OCI-LY3 (cell line): Measurements from ENCODE around the gene ASB14.
A peak's percentile ranks its signal among the peaks of the same experiment; 100 is the strongest.

Experiments
- H2AFZ ChIP-seq: fragments of 200-600, 300-600 bp; shearing (Covaris generic); 2 replicates; pipeline ENCODE4 v1.6.0; 2014; ENCODE audit warnings: antibody characterized with exemption, low read depth, low read length
- H3K27ac ChIP-seq: fragments of 200-600, 300-600 bp; sonication (generic); 2 replicates; pipeline ENCODE4 v1.5.1; 2014; ENCODE audit warnings: mild to moderate bottlenecking, low read length, moderate library complexity, mixed read lengths
- H3K27me3 ChIP-seq: fragments of 200-600, 300-600 bp; sonication (generic); 2 replicates; pipeline ENCODE4 v1.6.1; 2014; ENCODE audit warnings: low read depth, low read length, mixed read lengths
- H3K36me3 ChIP-seq: fragments of 200-600, 300-600 bp; sonication (generic); replicated peaks from 2 replicates; pipeline ENCODE3; 2014; ENCODE audit warnings: low read depth, low read length, mixed read lengths
- H3K4me1 ChIP-seq: fragments of 300-600, 200-600 bp; sonication (generic); 2 replicates; pipeline ENCODE4 v1.6.1; 2014; ENCODE audit warnings: low read length, mixed read lengths
- H3K4me2 ChIP-seq: fragments of 200-600, 300-600 bp; sonication (generic); 2 replicates; pipeline ENCODE4 v1.6.1; 2014; ENCODE audit warnings: low read length, mixed read lengths
- H3K4me3 ChIP-seq: fragments of 300-600, 200-600 bp; sonication (generic); 2 replicates; pipeline ENCODE4 v1.5.1; 2014; ENCODE audit warnings: antibody characterized with exemption, mild to moderate bottlenecking, low read length, moderate library complexity
- H3K79me2 ChIP-seq: fragments of 300-600, 200-600 bp; shearing (Covaris generic); 2 replicates; pipeline ENCODE4 v1.6.1; 2014; ENCODE audit warnings: mild to moderate bottlenecking, low read length, mixed read lengths
- H3K9ac ChIP-seq: fragments of 300-600, 200-600 bp; shearing (Covaris generic); 2 replicates; pipeline ENCODE4 v1.6.0; 2014; ENCODE audit warnings: mild to moderate bottlenecking, low read length, moderate library complexity
- H3K9me3 ChIP-seq: fragments of 200-600, 300-600 bp; shearing (Covaris generic); 2 replicates; pipeline ENCODE4 v1.6.1; 2014; ENCODE audit warnings: low read length, mixed read lengths; ENCODE audit not compliant: insufficient read depth
- H4K20me1 ChIP-seq: fragments of 200-600, 300-600 bp; sonication (generic); 2 replicates; pipeline ENCODE4 v1.6.1; 2016; ENCODE audit warnings: low read length, mixed read lengths; ENCODE audit not compliant: insufficient read depth
- EZH2phosphoT487 ChIP-seq: fragments of 200-600 bp; shearing (Covaris generic); IDR thresholded peaks from 2 replicates; pipeline ENCODE4 v1.6.1; 2018; ENCODE audit warnings: antibody characterized with exemption, mixed run types, low read depth
- TF ChIP-seq, protein P1 (sequence below): fragments of 200-600, 300-600 bp; sonication (generic); IDR thresholded peaks from 2 replicates; pipeline ENCODE4 v1.5.1; 2014; ENCODE audit warnings: antibody characterized with exemption, low read length, low read depth

ASB14 gene

DNA sequence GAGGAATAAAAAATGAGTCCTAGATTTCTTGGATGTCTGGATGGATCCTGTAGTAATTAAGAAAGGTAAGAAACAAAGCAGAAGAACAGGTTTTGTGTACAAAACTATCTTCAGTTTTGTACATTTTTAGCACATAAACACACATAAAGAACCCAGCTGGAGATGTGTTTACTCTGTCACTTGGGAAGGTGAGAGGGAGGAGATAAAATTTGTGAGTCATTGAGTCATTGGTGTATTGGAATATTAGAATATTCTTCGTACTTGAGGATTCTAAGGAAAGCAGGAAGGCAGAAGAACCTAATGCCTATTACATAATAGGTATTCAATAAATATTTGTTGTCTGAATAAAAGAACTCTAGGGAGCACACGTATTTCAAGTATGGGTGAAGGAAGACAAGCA is 47.5 kb downstream of the ASB14 start:
- Histone ChIP-seq H3K36me3 (peaks cover 45% of the 10 kb centered on the region), H3K79me2 (no peaks in the 10 kb centered on the region), H4K20me1 (0 out of 2 replicates have a peak, but pooled peaks cover 4% of the 10 kb centered on the region), H3K4me2 (no peak overlapping the region), H2AFZ (no peak overlapping the region), H3K27ac (no peak overlapping the region), H3K27me3 (no peaks in the 10 kb centered on the region), H3K9ac (no peak overlapping the region), H3K4me3 (no peak overlapping the region), H3K9me3 (no peaks in the 10 kb centered on the region), H3K4me1 (no peaks in the 10 kb centered on the region)
- TF ChIP-seq, protein P1, sequence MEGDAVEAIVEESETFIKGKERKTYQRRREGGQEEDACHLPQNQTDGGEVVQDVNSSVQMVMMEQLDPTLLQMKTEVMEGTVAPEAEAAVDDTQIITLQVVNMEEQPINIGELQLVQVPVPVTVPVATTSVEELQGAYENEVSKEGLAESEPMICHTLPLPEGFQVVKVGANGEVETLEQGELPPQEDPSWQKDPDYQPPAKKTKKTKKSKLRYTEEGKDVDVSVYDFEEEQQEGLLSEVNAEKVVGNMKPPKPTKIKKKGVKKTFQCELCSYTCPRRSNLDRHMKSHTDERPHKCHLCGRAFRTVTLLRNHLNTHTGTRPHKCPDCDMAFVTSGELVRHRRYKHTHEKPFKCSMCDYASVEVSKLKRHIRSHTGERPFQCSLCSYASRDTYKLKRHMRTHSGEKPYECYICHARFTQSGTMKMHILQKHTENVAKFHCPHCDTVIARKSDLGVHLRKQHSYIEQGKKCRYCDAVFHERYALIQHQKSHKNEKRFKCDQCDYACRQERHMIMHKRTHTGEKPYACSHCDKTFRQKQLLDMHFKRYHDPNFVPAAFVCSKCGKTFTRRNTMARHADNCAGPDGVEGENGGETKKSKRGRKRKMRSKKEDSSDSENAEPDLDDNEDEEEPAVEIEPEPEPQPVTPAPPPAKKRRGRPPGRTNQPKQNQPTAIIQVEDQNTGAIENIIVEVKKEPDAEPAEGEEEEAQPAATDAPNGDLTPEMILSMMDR, result no peak
- no peak for TF ChIP-seq EZH2phosphoT487

- no peaks in the 10 kb centered on the region for H3K9me3 ChIP-seq
- H4K20me1 ChIP-seq, result no peaks in the 10 kb centered on the region; the same call in 1 of the 2 replicates
- H3K27me3 ChIP-seq, result no peaks in the 10 kb centered on the region
- peak overlapping the region; percentile 31 for H3K4me2 ChIP-seq
- H3K4me3 ChIP-seq, result no peak overlapping the region
- H3K9ac ChIP-seq, result no peak overlapping the region
- TF ChIP-seq, protein P1, result no peak
- TF ChIP-seq EZH2phosphoT487, result no peak
- H3K27ac ChIP-seq, result no peak overlapping the region
- H2AFZ ChIP-seq, result no peak overlapping the region
- H3K36me3 ChIP-seq, result peaks cover 16% of the 10 kb centered on the region
- H3K79me2 ChIP-seq, result peaks cover 33% of the 10 kb centered on the region
- peaks cover 11% of the 10 kb centered on the region for H3K4me1 ChIP-seq
Measured at GRCh38 chr3:57234613-57235575, 57.6 kb downstream of the ASB14 start.

DNA sequence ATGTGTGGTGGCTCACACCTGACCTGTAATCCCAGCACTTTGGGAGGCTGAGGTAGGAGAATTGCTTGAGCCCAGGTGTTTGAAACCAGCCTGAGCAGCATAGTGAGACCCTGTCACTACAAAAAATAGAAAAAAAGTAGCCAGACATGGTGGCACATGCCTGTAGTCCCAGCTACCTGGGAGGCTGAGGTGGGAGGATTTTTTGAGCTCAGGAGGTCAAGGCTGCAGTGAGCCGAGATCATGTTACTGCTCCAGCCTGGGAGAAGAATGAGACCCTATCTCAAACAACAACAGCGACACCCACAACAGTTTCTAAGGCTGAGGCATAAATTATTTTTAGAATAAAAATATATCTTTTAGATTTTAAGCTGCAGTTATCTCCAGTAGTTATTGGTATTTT is 58.7 kb downstream of the ASB14 start:
- Histone ChIP-seq H3K27me3 (no peaks in the 10 kb centered on the region), H3K9me3 (no peaks in the 10 kb centered on the region), H4K20me1 (peaks cover 7% of the 10 kb centered on the region), H3K9ac (no peak overlapping the region), H3K4me1 (peaks cover 18% of the 10 kb centered on the region), H3K4me3 (no peak overlapping the region), H3K4me2 (no peak overlapping the region), H3K79me2 (peaks cover 43% of the 10 kb centered on the region), H3K36me3 (peaks cover 13% of the 10 kb centered on the region), H3K27ac (no peak overlapping the region), H2AFZ (no peak overlapping the region)
- TF ChIP-seq, protein P1, result no peak
- no peak for TF ChIP-seq EZH2phosphoT487

DNA sequence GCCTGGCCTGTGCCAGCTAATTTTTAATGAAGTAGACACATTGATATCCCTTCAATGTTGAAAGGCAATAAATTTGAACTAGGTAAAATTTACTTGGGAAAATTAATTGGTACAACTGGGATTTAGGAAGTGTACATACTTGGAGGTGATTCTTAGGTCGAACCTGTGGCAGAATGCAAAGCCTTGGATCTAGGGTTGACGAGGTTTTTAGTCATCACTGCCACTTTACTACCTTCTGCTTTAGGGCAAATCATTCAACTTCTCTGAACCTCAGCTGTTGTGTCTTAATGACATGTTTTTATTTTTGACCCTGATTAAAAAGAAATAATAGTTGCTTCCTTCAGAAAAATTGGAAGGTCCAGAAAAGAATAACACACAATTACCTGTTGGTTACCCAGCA is 62.5 kb downstream of the ASB14 start:
- Histone ChIP-seq H3K4me2 (no peak overlapping the region), H3K27ac (no peak overlapping the region), H2AFZ (no peak overlapping the region), H3K27me3 (no peaks in the 10 kb centered on the region), H3K4me1 (peaks cover 18% of the 10 kb centered on the region), H3K36me3 (no peaks in the 10 kb centered on the region), H3K9ac (no peak overlapping the region), H3K79me2 (peaks cover 54% of the 10 kb centered on the region), H3K9me3 (no peaks in the 10 kb centered on the region), H3K4me3 (no peak overlapping the region), H4K20me1 (peaks cover 9% of the 10 kb centered on the region)
- TF ChIP-seq EZH2phosphoT487, result no peak
- TF ChIP-seq, protein P1, result no peak
